H1 (cell line): ENCODE results near the gene ELFN1. TPM values are rescaled to one million over a fixed set of nuclear protein-coding genes. Genes with fewer than 3 reads are reported as not detected.
A peak's percentile ranks its signal among the peaks of the same experiment; 100 is the strongest.

ENCODE experiments used
- CTCF ChIA-PET: fragments of 300-600 bp; sonication (Branson Sonifier 250); formaldehyde crosslinking; loops from one replicate; lab custom pipeline; 2021; ENCODE audit not compliant: partially characterized antibody; lab: Charles Lee
- POLR2A ChIA-PET: fragments of 300-600 bp; sonication (Branson Sonifier 250); formaldehyde crosslinking; loops from one replicate; lab custom pipeline; 2021; ENCODE audit warnings: inconsistent platforms; ENCODE audit not compliant: partially characterized antibody; lab: Charles Lee
- DNase-seq, 2 experiments: peaks; one replicate each; pipeline versions ENCODE4 v3.0.0 to v3.0.0-alpha.2; 2010 to 2022; ENCODE audit warnings: low spot score in 2 of 2, low read depth in 1 of 2, mixed read lengths in 1 of 2
- FAIRE-seq: peaks from 2 replicates; lab custom pipeline; 2011; peaks lifted over from hg19 to GRCh38; lab: Jason Lieb, UNC
- H2AFZ ChIP-seq: 2 replicates; pipeline ENCODE4 v1.8.1; 2012; ENCODE audit warnings: low read length, inconsistent platforms
- H2AK5ac ChIP-seq: 2 replicates; pipeline ENCODE4 v1.6.1; 2013; ENCODE audit warnings: low read depth, low read length
- H2BK120ac ChIP-seq: replicated peaks from 2 replicates; pipeline ENCODE3; 2013; ENCODE audit warnings: low read depth, low read length, inconsistent platforms
- H2BK12ac ChIP-seq: 2 replicates; pipeline ENCODE4 v1.6.1; 2013; ENCODE audit warnings: low read depth, low read length
- H2BK15ac ChIP-seq: 2 replicates; pipeline ENCODE4 v1.6.1; 2013; ENCODE audit warnings: low read length
- H2BK20ac ChIP-seq: 2 replicates; pipeline ENCODE4 v1.6.1; 2013; ENCODE audit warnings: low read length
- H2BK5ac ChIP-seq: 2 replicates; pipeline ENCODE4 v1.6.1; 2013; ENCODE audit warnings: low read depth, low read length
- H3K14ac ChIP-seq: 2 replicates; pipeline ENCODE4 v1.6.1; 2013; ENCODE audit warnings: inconsistent platforms; ENCODE audit not compliant: insufficient read length
- H3K18ac ChIP-seq: 2 replicates; pipeline ENCODE4 v1.6.1; 2013; ENCODE audit warnings: low read length; ENCODE audit errors: extremely low read depth
- H3K23ac ChIP-seq: 2 replicates; pipeline ENCODE4 v1.6.1; 2013; ENCODE audit warnings: inconsistent platforms; ENCODE audit not compliant: insufficient read length
- H3K23me2 ChIP-seq: 2 replicates; pipeline ENCODE4 v1.6.1; 2013; ENCODE audit warnings: low read depth, low read length
- H3K27ac ChIP-seq: 2 replicates; pipeline ENCODE4 v1.6.1; 2011; ENCODE audit warnings: low read depth, low read length, inconsistent platforms
- H3K27me3 ChIP-seq, 4 experiments: replicated peaks in 1 of 4; 1 replicate in 1 of 4; 2 replicates in 3 of 4; pipeline versions ENCODE4 v1.6.1 to v1.8.1; 2011 to 2013; ENCODE audit warnings: low read length in 3 of 4, mild to moderate bottlenecking in 3 of 4, inconsistent platforms in 2 of 4, mixed read lengths in 2 of 4, moderate library complexity in 1 of 4; ENCODE audit not compliant: control insufficient read depth in 3 of 4, insufficient read depth in 3 of 4; ENCODE audit errors: extremely low read depth in 1 of 4
- H3K36me3 ChIP-seq, 4 experiments: 2 replicates each; pipeline versions ENCODE4 v1.6.1 to v1.8.1; 2011 to 2013; ENCODE audit warnings: mild to moderate bottlenecking in 4 of 4, low read length in 3 of 4, moderate library complexity in 2 of 4, control low read depth in 1 of 4, inconsistent platforms in 1 of 4; ENCODE audit not compliant: insufficient read depth in 4 of 4, control insufficient read depth in 2 of 4
- H3K4ac ChIP-seq: replicated peaks from 2 replicates; pipeline ENCODE3; 2013; ENCODE audit warnings: low read length, low read depth, mixed read lengths, inconsistent platforms; ENCODE audit not compliant: insufficient read length
- H3K4me1 ChIP-seq, 4 experiments: replicated peaks in 1 of 4; 1 replicate in 1 of 4; 2 replicates in 3 of 4; pipeline versions ENCODE4 v1.6.1 to v1.8.1; 2011 to 2013; ENCODE audit warnings: low read length in 3 of 4, inconsistent platforms in 2 of 4, mixed read lengths in 1 of 4; ENCODE audit not compliant: insufficient read depth in 4 of 4, control insufficient read depth in 3 of 4
- H3K4me2 ChIP-seq, 2 experiments: 2 replicates each; pipeline versions ENCODE4 v1.6.1 to v1.8.1; 2011 to 2013; ENCODE audit warnings: low read depth in 2 of 2, low read length in 2 of 2, control low read depth in 1 of 2, inconsistent platforms in 1 of 2, mild to moderate bottlenecking in 1 of 2; ENCODE audit not compliant: insufficient read depth in 1 of 2
- H3K4me3 ChIP-seq, 4 experiments: fragments of 200-600, 300-600 bp in 1 of 4; sonication (generic), shearing (Covaris generic), sonication (Bioruptor Twin) in 1 of 4; 2 replicates each; pipeline versions ENCODE4 v1.5.1 to v1.8.1; 2011 to 2016; ENCODE audit warnings: low read length in 4 of 4, low read depth in 3 of 4, control low read depth in 2 of 4, inconsistent platforms in 2 of 4, mild to moderate bottlenecking in 2 of 4, mixed read lengths in 1 of 4, moderate library complexity in 1 of 4; ENCODE audit not compliant: insufficient read depth in 2 of 4; ENCODE audit errors: extremely low read depth in 1 of 4
- H3K56ac ChIP-seq: replicated peaks from 2 replicates; pipeline ENCODE3; 2013; ENCODE audit warnings: low read depth, mild to moderate bottlenecking, mixed read lengths, low read length, inconsistent platforms; ENCODE audit not compliant: insufficient read length
- H3K79me1 ChIP-seq: 2 replicates; pipeline ENCODE4 v1.6.1; 2013; ENCODE audit warnings: low read depth, low read length, control low read depth
- H3K79me2 ChIP-seq, 2 experiments: 2 replicates each; pipeline versions ENCODE4 v1.6.1 to v1.8.1; 2012 to 2013; ENCODE audit warnings: low read length in 2 of 2, mild to moderate bottlenecking in 2 of 2, inconsistent platforms in 1 of 2; ENCODE audit not compliant: insufficient read depth in 2 of 2, control insufficient read depth in 1 of 2
- H3K9ac ChIP-seq, 4 experiments: replicated peaks in 1 of 4; 1 replicate in 1 of 4; 2 replicates in 3 of 4; pipeline versions ENCODE4 v1.6.1 to v1.8.1; 2011 to 2013; ENCODE audit warnings: low read depth in 3 of 4, low read length in 3 of 4, control low read depth in 2 of 4, mild to moderate bottlenecking in 2 of 4, moderate library complexity in 2 of 4, inconsistent platforms in 1 of 4; ENCODE audit errors: extremely low read depth in 1 of 4
- H3K9me3 ChIP-seq, 2 experiments: 2 replicates each; pipeline versions ENCODE4 v1.6.1 to v1.8.1; 2012 to 2013; ENCODE audit warnings: mild to moderate bottlenecking in 2 of 2, moderate library complexity in 2 of 2, control low read depth in 1 of 2, inconsistent platforms in 1 of 2, low read depth in 1 of 2, low read length in 1 of 2, mixed read lengths in 1 of 2; ENCODE audit not compliant: insufficient read depth in 2 of 2
- H4K20me1 ChIP-seq, 2 experiments: replicated peaks in 1 of 2; 2 replicates each; pipeline versions ENCODE3 to v1.8.1; 2011 to 2013; ENCODE audit warnings: inconsistent platforms in 2 of 2, low read length in 2 of 2, mild to moderate bottlenecking in 1 of 2; ENCODE audit not compliant: insufficient read depth in 2 of 2, control insufficient read depth in 1 of 2
- H4K5ac ChIP-seq: 2 replicates; pipeline ENCODE4 v1.6.1; 2013; ENCODE audit warnings: low read length, low read depth, mixed read lengths, inconsistent platforms; ENCODE audit not compliant: insufficient read length
- H4K8ac ChIP-seq: 2 replicates; pipeline ENCODE4 v1.8.0; 2013; ENCODE audit warnings: mild to moderate bottlenecking, moderate library complexity, low read length, inconsistent platforms; ENCODE audit not compliant: insufficient read depth; ENCODE audit errors: extremely low read depth
- H4K91ac ChIP-seq: replicated peaks from 2 replicates; pipeline ENCODE3; 2013; ENCODE audit warnings: low read length, mixed read lengths, inconsistent platforms; ENCODE audit not compliant: insufficient read length
- GABPA ChIP-seq: IDR thresholded peaks from 2 replicates; pipeline ENCODE4 v1.6.1; 2011; ENCODE audit warnings: mild to moderate bottlenecking, low read length, moderate library complexity, borderline replicate concordance; ENCODE audit not compliant: insufficient read depth
- KDM1A ChIP-seq: fragments of 200-600, 300-600 bp; sonication (generic); IDR thresholded peaks from 2 replicates; pipeline ENCODE4 v1.7.1; 2016; ENCODE audit warnings: mild to moderate bottlenecking, low read length, borderline replicate concordance
- WGBS, 2 experiments: shearing (Covaris generic) in 1 of 2; methylation state at CpG; one replicate each; pipeline versions ENCODE4 v1.1.6 to v1.1.7; 2013 to 2015; ENCODE audit warnings: low lambda C conversion rate in 2 of 2, mixed read lengths in 2 of 2, inconsistent platforms in 1 of 2, low coverage in 1 of 2, missing lambda C conversion rate in 1 of 2; ENCODE audit not compliant: insufficient replicate concordance in 2 of 2, insufficient coverage in 1 of 2, insufficient read length in 1 of 2; ENCODE audit errors: extremely low coverage in 1 of 2, missing lambda C conversion rate in 1 of 2; 5-methylcytosine and 5-hydroxymethylcytosine counted together
- polyA plus RNA-seq, 7 experiments: library from polyadenylated mRNA; depleted of rRNA in 3 of 7; stranded (reverse) in 5 of 7; unstranded in 2 of 7; fragments of >200 nt in 5 of 7; fragments of 200-250 nt in 2 of 7; gene quantifications; 1 replicate in 5 of 7; 2 replicates in 1 of 7; 4 replicates in 1 of 7; pipeline versions ENCODE4 v1.2.1 to v1.2.3, GENCODE V29; 2011 to 2013; ENCODE audit warnings: missing spikeins in 2 of 7, mixed read lengths in 2 of 7
- total RNA-seq: library from RNA; stranded (reverse); fragmentation: NEBNext Ultra II Directional; extraction: Animal tissue kit (Norgen Biotek cat#: 25700); gene quantifications from 2 replicates; pipeline ENCODE4 v1.2.1, GENCODE V29; 2021

The ELFN1 gene
- total and polyA plus RNA-seq, 2 of the 8 experiments (the other 6 are each of a cell fraction or from before 2014, with no cell fraction given) = 2.0 to 4.5 TPM

DNA sequence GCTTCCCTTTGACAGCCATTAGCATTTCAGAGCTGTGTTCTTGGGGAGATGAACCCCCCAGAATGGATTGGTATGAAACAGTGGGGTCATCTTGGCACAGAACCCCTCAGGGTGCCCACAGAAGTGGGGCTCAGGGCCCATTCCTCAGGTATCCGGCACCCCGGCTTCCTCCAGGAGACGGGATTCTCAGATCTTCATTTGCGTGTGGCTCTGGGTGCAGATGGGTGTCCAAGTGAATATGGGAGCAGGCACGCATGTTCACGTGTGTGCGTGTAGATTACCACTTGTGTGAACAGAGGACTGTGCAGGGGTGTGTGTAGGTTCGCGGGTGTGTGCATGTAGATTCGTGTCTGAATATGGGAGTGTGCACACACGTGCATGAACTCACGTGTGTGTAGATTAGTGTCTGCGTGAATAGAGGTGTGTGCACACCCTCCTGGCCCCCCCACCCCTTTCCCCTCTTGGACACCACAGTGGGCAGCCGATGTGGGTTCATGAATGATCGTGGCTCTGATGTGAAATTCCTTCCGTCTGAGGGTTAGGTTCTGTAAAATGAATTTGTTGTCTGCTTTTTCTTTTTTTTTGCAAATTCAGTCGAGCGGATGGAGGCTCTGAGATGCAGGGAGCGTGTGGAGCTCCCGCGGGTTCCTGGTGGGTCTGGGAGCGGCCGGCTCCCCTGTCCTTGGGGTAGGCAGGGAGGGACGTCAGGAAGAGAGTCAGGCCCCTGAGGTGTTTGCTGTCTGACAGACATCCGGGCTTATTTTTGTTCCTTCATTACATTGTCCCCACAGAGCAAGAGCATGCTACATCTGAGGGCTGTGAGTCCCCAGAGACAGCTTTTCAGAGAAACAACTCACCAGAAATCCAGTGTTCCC is 7.4 kb downstream of the ELFN1 start:
- H2BK15ac ChIP-seq = no peak overlapping the region
- ChIA-PET POLR2A (interaction anchor here (4.5 kb wide), 1 partner anchor 16 kb away, joined by 9 read pairs; no protein-coding TSS in a partner anchor), CTCF (interaction anchor here (1.5 to 1.9 kb wide), 2 partner anchors 15 to 82 kb away, joined by 5 to 12 read pairs; no protein-coding TSS in a partner anchor)
- H3K79me2 ChIP-seq = no peaks in the 10 kb centered on the region
- H2AK5ac ChIP-seq = no peak overlapping the region
- no peak overlapping the region for H3K14ac ChIP-seq
- DNase-seq (no peak), FAIRE-seq (no peak)
- no peak overlapping the region for H3K56ac ChIP-seq
- no peak overlapping the region for H3K18ac ChIP-seq
- H4K8ac ChIP-seq = no peak overlapping the region
- H3K4me1 ChIP-seq = no peaks in the 10 kb centered on the region; a peak in 2 of 7 replicates
- H3K4ac ChIP-seq = peak overlapping the region; percentile 53
- no peak overlapping the region; a peak in 1 of 7 replicates for H3K9ac ChIP-seq
- H3K27ac ChIP-seq = no peak overlapping the region
- H4K5ac ChIP-seq = no peak overlapping the region
- H2BK5ac ChIP-seq = no peak overlapping the region
- H2BK120ac ChIP-seq = no peak overlapping the region
- peaks cover 0 to 10% of the 10 kb centered on the region in 2 experiments for H4K20me1 ChIP-seq
- no peaks in the 10 kb centered on the region for H3K23me2 ChIP-seq
- no peak overlapping the region for H3K4me3 ChIP-seq
- WGBS, 2 experiments = 84% methylated on average over 25 of the region's 25 CpGs; no CpG with 5 or more reads in 1 of the 2 experiments
- H3K23ac ChIP-seq = no peak overlapping the region
- H3K36me3 ChIP-seq = no peaks in the 10 kb centered on the region; a peak in 1 of 8 replicates
- TF ChIP-seq KDM1A (no peak), GABPA (no peak)
- no peak overlapping the region for H2AFZ ChIP-seq
- peaks cover 0 to under 1% (median under 1%) of the 10 kb centered on the region in 4 experiments; a peak in 2 of 7 replicates for H3K27me3 ChIP-seq
- H2BK12ac ChIP-seq = 0 out of 2 replicates have a peak overlapping the region, but pooled peaks have one; percentile 39
- H3K9me3 ChIP-seq = no peaks in the 10 kb centered on the region
- H3K4me2 ChIP-seq = no peak overlapping the region
- H3K79me1 ChIP-seq = peaks cover 4% of the 10 kb centered on the region; the same call in 1 of the 2 replicates
- H4K91ac ChIP-seq = no peak overlapping the region
- no peak overlapping the region for H2BK20ac ChIP-seq
